Tibial artery (tissue), 4 donors: ENCODE measurements around the gene CLHC1.
A peak's percentile ranks its signal among the peaks of the same experiment; 100 is the strongest.
"Not testable (repeated sequence)": the region's sequence is repeated elsewhere in the genome, so short reads cannot be mapped to it uniquely, and the experiment has no call there.

Experiments used
- DNase-seq, 2 donors: peaks; one replicate each; pipeline ENCODE4 v3.0.0-alpha.2; 2019
- H3K27ac ChIP-seq, 2 donors: fragments of 200-600 bp; sonication (generic) in 1 of 2; 1 replicate in 1 of 2; 2 replicates in 1 of 2; pipeline ENCODE4 v1.5.1; 2018 to 2019; ENCODE audit warnings: mild to moderate bottlenecking in 1 of 2
- H3K27me3 ChIP-seq, 2 donors: fragments of 200-600 bp; sonication (generic) in 1 of 2; one replicate each; pipeline versions ENCODE4 v1.5.1 to v1.6.0; 2016 to 2019
- H3K36me3 ChIP-seq, 3 donors: fragments of 200-600 bp; sonication (generic) in 2 of 3; one replicate each; pipeline ENCODE4 v1.5.1; 2016 to 2019; ENCODE audit warnings: mild to moderate bottlenecking in 2 of 3
- H3K4me1 ChIP-seq, 4 donors: fragments of 200-600 bp; sonication (generic) in 2 of 4; 1 replicate in 3 of 4; 2 replicates in 1 of 4; pipeline ENCODE4 v1.5.1; 2016 to 2019
- H3K4me3 ChIP-seq, 2 donors: fragments of 200-600 bp; sonication (generic) in 1 of 2; 1 replicate in 1 of 2; 2 replicates in 1 of 2; pipeline ENCODE4 v1.5.1; 2018 to 2019; ENCODE audit warnings: mild to moderate bottlenecking in 2 of 2
- H3K9me3 ChIP-seq, 3 donors: fragments of 200-600 bp; sonication (generic) in 1 of 3; one replicate each; pipeline ENCODE4 v1.5.1; 2016 to 2019
- intact Hi-C: fragments of 100-400 bp; cut with DNase I; formaldehyde crosslinking; loops from one replicate; pipeline ENCODE4 v1.15.0; 2023; ENCODE audit warnings: low total_unique reads
- TF ChIP-seq, protein P1 (sequence below), 2 experiments: fragments of 200-600 bp in 1 of 2; fragments of 450-650 bp in 1 of 2; IDR thresholded peaks; one replicate each; pipeline ENCODE4 v1.5.1; 2017 to 2019; ENCODE audit warnings: antibody characterized with exemption in 2 of 2, mild to moderate bottlenecking in 1 of 2, moderate library complexity in 1 of 2

The CLHC1 gene

DNA sequence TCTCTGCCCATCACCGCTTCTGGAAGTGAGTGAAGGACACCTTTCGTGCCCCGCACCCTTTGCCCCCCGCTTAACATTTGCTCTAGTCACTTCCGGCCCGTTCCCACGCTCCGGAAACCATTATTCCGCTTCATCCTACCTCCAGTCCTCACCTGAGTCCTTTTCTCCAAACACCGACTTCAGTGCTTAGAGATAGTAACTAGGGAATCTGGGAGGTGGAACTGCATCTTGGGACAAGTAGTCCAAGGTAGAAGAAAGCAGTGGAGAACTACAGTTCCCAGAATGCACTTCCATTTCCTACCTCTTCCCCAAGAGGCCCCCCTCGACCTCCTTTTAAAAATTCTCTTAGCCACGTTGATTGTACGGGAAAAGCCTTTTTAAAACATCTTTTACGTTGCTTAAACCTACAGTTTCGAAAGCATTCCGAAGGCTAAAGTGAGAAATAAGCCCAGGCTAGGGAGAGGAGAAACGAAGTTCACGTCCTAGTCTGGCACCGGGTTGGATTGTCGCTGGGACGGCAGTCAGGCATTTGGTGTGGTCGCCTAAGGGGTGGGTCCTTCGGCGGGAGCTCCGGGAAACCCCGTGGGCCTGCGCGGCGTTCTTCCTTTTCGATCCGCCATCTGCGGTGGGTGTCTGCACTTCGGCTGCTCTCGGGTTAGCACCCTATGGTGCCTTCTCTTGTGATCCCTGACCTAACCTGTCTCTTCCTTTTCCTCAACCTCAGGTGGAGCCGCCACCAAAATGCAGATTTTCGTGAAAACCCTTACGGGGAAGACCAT is at the start of gene CLHC1, which contains the start of gene RPS27A:
TSS of gene CLHC1 (minus strand) at position 210 of the 779 bp plus-strand sequence. CDS start 9,882 bp downstream, outside the sequence.
TSS of gene RPS27A (plus strand) at position 605 of the 779 bp plus-strand sequence. CDS start at position 742, 137 bp downstream.
- no peaks in the 10 kb centered on the region for H3K27me3 ChIP-seq
- peak; percentile 86 to 93 for DNase-seq
- peak within 1 kb of the TSS; percentile 64 to 84 for H3K4me3 ChIP-seq
- peak within 1 kb of the TSS; percentile 87 to 91 for H3K27ac ChIP-seq
- H3K36me3 ChIP-seq = peaks cover 32 to 36% (median 34%) of the 10 kb centered on the region in 3 donors
- peaks cover 0 to 29% (median 20%) of the 10 kb centered on the region in 4 donors for H3K4me1 ChIP-seq
- no peaks in the 10 kb centered on the region for H3K9me3 ChIP-seq
- TF ChIP-seq, protein P1, sequence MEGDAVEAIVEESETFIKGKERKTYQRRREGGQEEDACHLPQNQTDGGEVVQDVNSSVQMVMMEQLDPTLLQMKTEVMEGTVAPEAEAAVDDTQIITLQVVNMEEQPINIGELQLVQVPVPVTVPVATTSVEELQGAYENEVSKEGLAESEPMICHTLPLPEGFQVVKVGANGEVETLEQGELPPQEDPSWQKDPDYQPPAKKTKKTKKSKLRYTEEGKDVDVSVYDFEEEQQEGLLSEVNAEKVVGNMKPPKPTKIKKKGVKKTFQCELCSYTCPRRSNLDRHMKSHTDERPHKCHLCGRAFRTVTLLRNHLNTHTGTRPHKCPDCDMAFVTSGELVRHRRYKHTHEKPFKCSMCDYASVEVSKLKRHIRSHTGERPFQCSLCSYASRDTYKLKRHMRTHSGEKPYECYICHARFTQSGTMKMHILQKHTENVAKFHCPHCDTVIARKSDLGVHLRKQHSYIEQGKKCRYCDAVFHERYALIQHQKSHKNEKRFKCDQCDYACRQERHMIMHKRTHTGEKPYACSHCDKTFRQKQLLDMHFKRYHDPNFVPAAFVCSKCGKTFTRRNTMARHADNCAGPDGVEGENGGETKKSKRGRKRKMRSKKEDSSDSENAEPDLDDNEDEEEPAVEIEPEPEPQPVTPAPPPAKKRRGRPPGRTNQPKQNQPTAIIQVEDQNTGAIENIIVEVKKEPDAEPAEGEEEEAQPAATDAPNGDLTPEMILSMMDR (IDR thresholded peaks at IDR 0.05) = peak in 1 of 2 experiments; percentile 17
- intact Hi-C loops = loop anchor here (10.0 kb wide), 1 partner anchor 193 kb away; no protein-coding TSS in a partner anchor

DNA sequence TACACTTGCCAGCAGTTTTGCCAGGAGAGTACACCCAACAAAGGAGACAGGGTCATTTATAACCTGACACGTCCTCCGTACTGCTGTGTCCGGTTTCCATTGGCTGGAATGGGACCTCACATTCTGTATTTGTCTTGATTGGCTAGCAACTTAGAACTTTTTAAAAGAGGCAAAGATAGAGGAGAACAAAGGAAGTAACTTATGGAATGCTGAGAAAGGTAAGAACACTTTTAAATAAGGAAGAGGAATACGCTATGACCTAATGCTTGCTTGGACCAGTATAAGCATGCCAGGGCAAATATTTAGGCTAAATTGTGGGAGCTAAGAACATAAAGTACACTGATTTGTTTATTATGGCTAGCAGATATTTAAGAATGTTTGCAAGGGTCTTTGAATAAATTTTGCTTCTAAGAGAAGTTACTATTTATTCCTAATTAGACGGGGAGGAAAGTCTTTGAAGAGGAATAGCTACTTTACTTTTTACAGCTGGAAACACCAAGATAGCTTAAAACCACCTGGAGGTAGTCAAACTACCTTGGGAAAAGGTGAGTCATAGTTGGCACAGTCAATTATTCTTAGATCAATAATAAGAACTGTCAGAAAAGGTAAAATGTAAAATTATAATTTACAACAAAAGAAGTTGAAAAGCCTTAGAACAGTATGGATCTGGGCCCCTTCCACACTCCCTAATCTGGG is 48.9 kb upstream of the CLHC1 start:
- H3K27ac ChIP-seq = peak overlapping the region; percentile 94 to 97
- DNase-seq, H3K36me3 ChIP-seq, H3K27me3 ChIP-seq, H3K9me3 ChIP-seq, H3K4me3 ChIP-seq: not testable (repeated sequence)
- intact Hi-C loops = loop anchor here (5.0 kb wide), 1 partner anchor 949 kb away; a partner anchor contains a TSS
- H3K4me1 ChIP-seq = peaks cover 0 to 26% (median 11%) of the 10 kb centered on the region in 4 donors

DNA sequence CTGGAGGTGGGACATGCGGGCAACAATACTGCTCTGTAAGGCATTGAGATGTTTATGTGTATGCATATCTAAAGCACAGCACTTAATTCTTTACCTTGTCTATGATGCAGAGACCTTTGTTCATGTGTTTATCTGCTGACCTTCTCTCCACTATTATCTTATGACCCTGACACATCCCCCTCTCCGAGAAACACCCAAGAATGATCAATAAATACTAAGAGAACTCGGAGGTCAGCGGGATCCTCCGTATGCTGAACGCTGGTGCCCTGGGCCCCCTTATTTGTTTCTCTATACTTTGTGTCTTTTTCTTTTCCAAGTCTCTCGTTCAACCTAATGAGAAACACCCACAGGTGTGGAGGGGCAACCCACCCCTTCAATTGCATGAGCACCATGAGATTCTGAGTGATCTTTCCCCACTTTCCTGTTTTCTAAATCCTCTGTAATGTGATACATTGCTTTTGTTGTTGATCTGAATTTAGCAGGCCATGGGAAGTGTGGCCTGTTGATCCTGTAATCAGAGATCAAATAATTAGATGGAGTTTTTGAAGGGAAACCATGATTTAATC is 47.8 kb upstream of the CLHC1 start:
- H3K27me3 ChIP-seq, H3K9me3 ChIP-seq, H3K27ac ChIP-seq, H3K4me3 ChIP-seq, H3K36me3 ChIP-seq, DNase-seq: not testable (repeated sequence)
- intact Hi-C loops = loop anchor here (5.0 kb wide), 1 partner anchor 948 kb away; a partner anchor contains a TSS
- H3K4me1 ChIP-seq = peaks cover 0 to 25% (median 11%) of the 10 kb centered on the region in 4 donors

DNA sequence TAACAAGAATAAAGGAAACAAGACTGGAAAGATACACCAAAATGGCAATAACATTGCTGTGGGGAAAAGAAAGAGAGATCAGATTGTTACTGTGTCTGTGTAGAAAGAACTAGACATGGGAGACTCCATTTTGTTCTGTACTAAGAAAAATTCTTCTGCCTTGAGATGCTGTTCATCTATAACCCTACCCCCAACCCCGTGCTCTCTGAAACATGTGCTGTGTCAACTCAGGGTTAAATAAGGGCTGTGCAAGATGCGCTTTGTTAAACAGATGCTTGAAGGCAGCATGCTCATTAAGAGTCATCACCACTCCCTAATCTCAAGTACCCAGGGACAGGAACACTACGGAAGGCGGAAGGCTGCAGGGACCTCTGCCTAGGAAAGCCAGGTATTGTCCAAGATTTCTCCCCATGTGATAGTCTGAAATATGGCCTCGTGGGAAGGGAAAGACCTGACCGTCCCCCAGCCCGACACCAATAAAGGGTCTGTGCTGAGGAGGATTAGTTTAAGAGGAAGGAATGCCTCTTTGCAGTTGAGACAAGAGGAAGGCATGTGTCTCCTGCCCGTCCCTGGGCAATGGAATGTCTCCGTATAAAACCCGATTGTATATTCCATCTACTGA is 47.2 kb upstream of the CLHC1 start:
- H3K27ac ChIP-seq, DNase-seq, H3K36me3 ChIP-seq, H3K9me3 ChIP-seq, H3K27me3 ChIP-seq, intact Hi-C loops, H3K4me3 ChIP-seq: not testable (repeated sequence)
- H3K4me1 ChIP-seq = peaks cover 0 to 19% (median 10%) of the 10 kb centered on the region in 4 donors

DNA sequence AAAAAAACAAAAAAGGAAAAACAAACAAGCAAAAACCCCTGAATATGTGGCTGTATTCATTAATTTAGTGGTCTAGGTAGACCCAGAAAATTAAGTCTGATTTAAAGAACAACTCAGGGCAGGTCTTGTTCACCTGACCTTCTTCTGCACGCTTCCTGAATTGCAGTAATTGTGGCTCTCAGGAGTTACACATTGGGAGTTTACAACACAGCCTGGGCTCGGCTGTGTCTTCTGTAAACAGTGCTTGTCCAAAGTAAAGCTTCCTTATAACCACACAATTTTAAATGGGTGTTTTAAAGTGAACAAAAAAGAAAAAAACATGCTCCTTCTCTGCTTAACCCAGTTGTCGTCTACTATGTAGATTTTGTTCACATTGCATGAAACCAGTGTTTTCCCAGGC is 45.2 kb upstream of the CLHC1 start:
- no peak for DNase-seq
- intact Hi-C loops = no loop called here
- Histone ChIP-seq H3K36me3 (no peaks in the 10 kb centered on the region), H3K27me3 (no peaks in the 10 kb centered on the region), H3K4me3 (no peak overlapping the region), H3K9me3 (no peaks in the 10 kb centered on the region), H3K4me1 (peaks cover 0 to 4% (median 2%) of the 10 kb centered on the region in 4 donors), H3K27ac (no peak overlapping the region)
- TF ChIP-seq, protein P1 (IDR thresholded peaks at IDR 0.05) = no peak

DNA sequence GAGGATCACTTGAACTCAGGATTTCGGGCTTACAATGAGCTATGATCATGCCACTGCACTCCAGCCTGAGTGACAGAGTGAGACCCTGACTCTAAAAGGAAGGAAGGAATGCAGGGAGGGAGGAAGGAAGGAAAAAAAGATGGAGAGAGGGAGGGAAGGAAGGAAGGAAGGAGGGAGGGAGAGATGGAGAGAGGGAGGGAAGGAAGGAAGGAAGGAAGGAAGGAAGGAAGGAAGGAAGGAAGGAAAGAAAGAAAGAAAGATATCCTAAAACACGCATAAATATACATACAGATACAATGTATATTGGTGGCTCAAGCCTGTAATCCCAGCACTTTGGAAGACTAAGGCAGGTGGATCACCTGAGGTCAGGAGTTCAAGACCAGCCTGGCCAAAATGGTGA is 42.3 kb upstream of the CLHC1 start:
- H3K4me1 ChIP-seq, H3K36me3 ChIP-seq, H3K9me3 ChIP-seq, H3K27ac ChIP-seq, H3K27me3 ChIP-seq, intact Hi-C loops, DNase-seq, H3K4me3 ChIP-seq: not testable (repeated sequence)

DNA sequence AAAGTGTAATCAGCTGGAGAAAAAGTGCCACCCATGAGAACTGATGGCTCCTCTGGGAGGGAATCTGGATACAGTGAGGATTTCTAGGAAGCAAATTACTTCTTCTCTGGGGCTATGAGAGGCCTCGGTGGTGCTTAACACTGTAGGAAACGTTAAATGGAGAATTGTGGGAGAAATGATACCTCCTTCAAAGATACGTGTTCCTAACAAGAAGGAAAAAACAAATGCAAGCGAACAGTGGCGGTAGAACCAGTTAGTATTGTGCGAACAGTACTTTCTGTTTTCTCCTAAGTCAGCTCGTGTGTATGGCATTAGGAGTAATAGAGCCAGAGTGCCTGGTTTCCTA is 37.5 kb upstream of the CLHC1 start:
- Histone ChIP-seq H3K4me1 (peaks cover 0 to 15% (median 10%) of the 10 kb centered on the region in 4 donors), H3K27ac (peak overlapping the region; percentile 86 to 87), H3K27me3 (no peaks in the 10 kb centered on the region), H3K9me3 (no peaks in the 10 kb centered on the region), H3K36me3 (peaks cover 0 to 23% (median 14%) of the 10 kb centered on the region in 3 donors), H3K4me3 (peak overlapping the region; percentile 65 to 82)
- intact Hi-C loops = loop anchor here (5.0 kb wide), 1 partner anchor 163 kb away; no protein-coding TSS in a partner anchor
- DNase-seq = no peak
- TF ChIP-seq, protein P1 (IDR thresholded peaks at IDR 0.05) = no peak
